ENCODE measurements around the gene MRPL36. TPM values are rescaled to one million over a fixed set of nuclear protein-coding genes. Genes with fewer than 3 reads are reported as not detected.
"Not testable (repeated sequence)": the region's sequence is repeated elsewhere in the genome, so short reads cannot be mapped to it uniquely, and the experiment has no call there.

Gene MRPL36
- total RNA-seq, 1 donor, result 26.7 TPM

GRCh38 chr5:1832511-1833250 lies 33.0 kb upstream of the MRPL36 start:
- no peak for DNase-seq (ENCODE audit: low read depth in 2 of 3, low spot score in 2 of 3)

GRCh38 chr5:1831677-1832313 lies 32.2 kb upstream of the MRPL36 start:
- no peak for DNase-seq (ENCODE audit: low read depth in 2 of 3, low spot score in 2 of 3)

GRCh38 chr5:1831257-1831656 lies 31.6 kb upstream of the MRPL36 start:
- DNase-seq (ENCODE audit: low read depth in 2 of 3, low spot score in 2 of 3), result no peak

- DNase-seq (ENCODE audit: low read depth in 2 of 3, low spot score in 2 of 3), result no peak
Observed at GRCh38 chr5:1830571-1831228, 31.1 kb upstream of the MRPL36 start.

GRCh38 chr5:1827886-1828397 lies 28.3 kb upstream of the MRPL36 start:
- no peak for DNase-seq (ENCODE audit: low read depth in 2 of 3, low spot score in 2 of 3)

- DNase-seq (ENCODE audit: low read depth in 2 of 3, low spot score in 2 of 3), result no peak
Observed at GRCh38 chr5:1827025-1827885, 27.6 kb upstream of the MRPL36 start.

- no peak for DNase-seq (ENCODE audit: low read depth in 2 of 3, low spot score in 2 of 3)
Observed at GRCh38 chr5:1826235-1826980, 26.8 kb upstream of the MRPL36 start.

- no peak for DNase-seq (ENCODE audit: low read depth in 2 of 3, low spot score in 2 of 3)
Observed at GRCh38 chr5:1824903-1825841, 25.5 kb upstream of the MRPL36 start.

- DNase-seq (ENCODE audit: low read depth in 2 of 3, low spot score in 2 of 3), result no peak
Observed at GRCh38 chr5:1824109-1824821, 24.6 kb upstream of the MRPL36 start.

GRCh38 chr5:1823381-1824034 lies 23.9 kb upstream of the MRPL36 start:
- DNase-seq (ENCODE audit: low read depth in 2 of 3, low spot score in 2 of 3), result no peak

GRCh38 chr5:1821862-1822261 lies 22.2 kb upstream of the MRPL36 start:
- DNase-seq (ENCODE audit: low read depth in 2 of 3, low spot score in 2 of 3), result no peak

- no peak for DNase-seq (ENCODE audit: low read depth in 2 of 3, low spot score in 2 of 3)
Observed at GRCh38 chr5:1820926-1821325, 21.3 kb upstream of the MRPL36 start.

GRCh38 chr5:1820381-1820780 lies 20.7 kb upstream of the MRPL36 start:
- no peak for DNase-seq (ENCODE audit: low read depth in 2 of 3, low spot score in 2 of 3)

GRCh38 chr5:1819458-1819857 lies 19.8 kb upstream of the MRPL36 start:
- no peak for DNase-seq (ENCODE audit: low read depth in 2 of 3, low spot score in 2 of 3)

- no peak for DNase-seq (ENCODE audit: low read depth in 2 of 3, low spot score in 2 of 3)
Observed at GRCh38 chr5:1818784-1819183, 19.1 kb upstream of the MRPL36 start.

GRCh38 chr5:1817261-1818043 lies 17.8 kb upstream of the MRPL36 start:
- no peak for DNase-seq (ENCODE audit: low read depth in 2 of 3, low spot score in 2 of 3)

GRCh38 chr5:1816495-1817089 lies 17.0 kb upstream of the MRPL36 start:
- not testable (repeated sequence) for DNase-seq (ENCODE audit: low read depth in 2 of 3, low spot score in 2 of 3)
